ES-I3 (cell line): ENCODE data around the gene CAMTA1.

Experiments used
- H3K36me3 ChIP-seq: 2 replicates; pipeline ENCODE4 v1.6.1; 2013; ENCODE audit warnings: mild to moderate bottlenecking, low read length, control low read depth, moderate library complexity; ENCODE audit not compliant: insufficient read depth
- H3K4me1 ChIP-seq: 2 replicates; pipeline ENCODE4 v1.6.1; 2013; ENCODE audit warnings: mild to moderate bottlenecking, control low read depth, low read length; ENCODE audit not compliant: insufficient read depth
- H3K9ac ChIP-seq: 2 replicates; pipeline ENCODE4 v1.6.1; 2013; ENCODE audit warnings: low read depth, mild to moderate bottlenecking, low read length, moderate library complexity
- H3K9me3 ChIP-seq: 2 replicates; pipeline ENCODE4 v1.6.1; 2013; ENCODE audit warnings: mild to moderate bottlenecking, low read length, moderate library complexity; ENCODE audit not compliant: control insufficient read depth, insufficient read depth

Gene CAMTA1

DNA sequence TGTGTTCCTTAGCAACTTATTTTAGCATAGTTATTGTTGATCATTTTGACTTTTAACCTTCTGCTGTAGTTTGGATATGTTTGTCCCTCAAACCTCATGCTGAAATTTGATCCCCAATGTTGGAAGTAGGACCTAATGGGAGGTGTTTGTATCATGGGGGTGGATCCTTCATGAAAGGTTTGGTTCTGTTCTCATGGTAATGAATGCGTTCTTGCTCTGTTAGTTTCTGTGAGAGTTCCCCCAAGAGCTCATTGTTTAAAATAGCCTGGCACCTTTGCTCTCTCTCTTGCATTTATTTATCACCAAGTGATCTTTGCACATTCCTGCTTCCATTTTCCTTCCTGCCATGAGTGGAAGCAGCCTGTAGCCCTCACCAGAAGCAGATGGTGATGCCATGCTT, 613.7 kb downstream of the CAMTA1 start:
- H3K4me1 ChIP-seq, result peaks cover 10% of the 10 kb centered on the region
- H3K9me3 ChIP-seq, result peaks cover 11% of the 10 kb centered on the region; the same call in 1 of the 2 replicates
- H3K9ac ChIP-seq, result no peak overlapping the region
- H3K36me3 ChIP-seq, result no peaks in the 10 kb centered on the region

DNA sequence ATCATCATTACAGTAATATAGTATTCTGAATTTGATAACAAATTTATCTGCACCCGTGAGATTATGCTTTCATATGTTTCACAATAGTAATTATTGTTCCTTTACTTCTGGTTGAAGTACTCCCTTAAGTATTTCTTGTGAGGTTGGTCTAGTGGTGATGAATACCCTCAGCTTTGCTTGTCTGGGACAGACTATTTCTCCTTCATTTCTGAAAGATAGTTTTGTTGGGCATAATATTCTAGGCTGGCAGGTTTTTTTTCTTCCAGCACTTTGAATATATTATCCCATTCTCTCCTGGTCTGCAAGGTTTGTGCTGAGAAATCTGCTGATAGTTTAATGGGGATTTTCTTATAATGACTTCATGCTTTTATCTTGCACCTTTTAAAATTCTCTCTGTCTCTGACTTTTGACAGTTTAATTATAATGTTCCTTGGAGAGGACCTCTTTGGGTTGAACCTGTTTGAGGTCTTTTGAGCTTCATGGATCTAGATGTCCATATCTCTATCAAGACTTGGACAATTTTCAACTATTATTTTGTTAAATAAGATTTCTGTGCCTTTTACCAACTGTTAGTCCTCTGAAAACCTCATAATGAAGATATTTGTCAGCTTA, 614.4 kb downstream of the CAMTA1 start:
- no peak overlapping the region for H3K9ac ChIP-seq
- peaks cover 11% of the 10 kb centered on the region for H3K4me1 ChIP-seq
- no peaks in the 10 kb centered on the region for H3K36me3 ChIP-seq
- peaks cover 11% of the 10 kb centered on the region; the same call in 1 of the 2 replicates for H3K9me3 ChIP-seq

DNA sequence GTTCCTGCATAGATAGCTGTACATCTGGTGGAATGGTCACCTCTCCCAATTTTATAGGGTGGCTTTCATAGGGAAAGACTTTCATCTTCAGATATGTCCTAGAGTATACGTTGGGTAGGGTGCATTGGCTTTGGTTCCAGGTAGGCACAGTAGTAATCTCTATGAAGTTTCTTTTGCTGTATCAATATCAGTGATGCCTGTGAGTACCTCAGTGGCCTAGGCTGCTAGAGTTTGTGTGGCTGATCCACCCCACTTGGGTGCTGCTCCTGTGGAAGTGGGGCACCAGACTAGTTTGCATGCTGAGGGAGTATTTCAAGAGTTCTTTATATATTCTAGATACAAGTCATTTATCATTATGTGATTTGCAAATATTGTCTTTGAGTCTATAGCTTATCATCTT, 615.3 kb downstream of the CAMTA1 start:
- Histone ChIP-seq H3K36me3 (no peaks in the 10 kb centered on the region), H3K4me1 (peaks cover 15% of the 10 kb centered on the region), H3K9ac (no peak overlapping the region)

DNA sequence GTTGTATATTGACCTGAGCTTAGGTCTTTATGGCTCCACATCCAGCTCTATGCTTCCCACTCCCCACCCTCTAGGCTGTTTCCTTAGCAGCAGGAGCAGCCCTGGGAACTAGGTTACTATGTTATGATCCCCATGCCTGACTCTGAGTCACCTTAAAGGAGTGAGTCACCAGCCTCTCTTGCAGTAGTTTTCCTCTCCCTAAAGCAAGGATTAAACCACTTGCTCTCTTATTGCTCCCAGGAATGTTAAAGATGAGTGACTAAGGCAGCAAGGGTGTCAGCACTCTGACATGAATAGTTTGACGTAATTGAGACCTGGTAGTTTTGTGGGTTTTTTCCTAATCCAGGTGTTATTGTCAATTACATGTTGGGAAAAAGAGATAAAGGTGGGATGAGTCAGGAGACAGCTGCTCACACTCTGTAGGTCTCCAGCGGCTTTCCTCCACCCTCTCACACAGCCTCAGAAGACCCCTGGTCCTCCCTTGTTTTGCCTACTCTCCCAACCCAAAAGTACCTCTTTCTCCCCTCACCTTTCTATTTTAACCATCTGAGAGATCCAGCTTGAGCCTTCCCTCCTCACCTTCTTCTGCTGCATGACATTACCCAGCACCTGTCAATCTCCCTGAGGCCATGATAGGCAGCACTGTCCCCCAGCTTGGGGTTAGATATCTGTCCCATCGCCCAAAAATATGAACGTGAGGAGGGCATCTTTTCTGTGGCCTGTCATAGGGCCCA, 616.7 kb downstream of the CAMTA1 start:
- Histone ChIP-seq H3K9me3 (0 out of 2 replicates have a peak, but pooled peaks cover 7% of the 10 kb centered on the region), H3K36me3 (no peaks in the 10 kb centered on the region), H3K4me1 (peaks cover 19% of the 10 kb centered on the region), H3K9ac (no peak overlapping the region)

More for the DNA sequence above, 615.3 kb downstream of the CAMTA1 start:
- H3K9me3 ChIP-seq, result 0 out of 2 replicates have a peak, but pooled peaks cover 7% of the 10 kb centered on the region

DNA sequence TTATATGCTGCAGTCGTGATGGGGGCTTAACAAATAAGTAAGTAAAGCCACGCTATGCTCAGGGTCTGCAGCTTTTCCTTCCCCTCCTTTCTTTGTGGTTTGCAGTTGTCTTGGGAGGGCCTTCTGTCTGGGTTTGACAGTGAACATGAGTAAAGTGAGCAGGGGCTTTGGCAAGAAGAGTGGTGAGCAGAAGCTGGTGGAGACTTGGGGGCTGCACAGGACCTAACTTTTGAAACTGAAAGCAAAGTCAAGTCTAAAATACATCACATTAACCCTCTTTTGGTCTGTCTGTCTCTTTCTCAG, 617.2 kb downstream of the CAMTA1 start:
- Histone ChIP-seq H3K9me3 (0 out of 2 replicates have a peak, but pooled peaks cover 7% of the 10 kb centered on the region), H3K36me3 (no peaks in the 10 kb centered on the region), H3K9ac (no peak overlapping the region), H3K4me1 (peaks cover 19% of the 10 kb centered on the region)

DNA sequence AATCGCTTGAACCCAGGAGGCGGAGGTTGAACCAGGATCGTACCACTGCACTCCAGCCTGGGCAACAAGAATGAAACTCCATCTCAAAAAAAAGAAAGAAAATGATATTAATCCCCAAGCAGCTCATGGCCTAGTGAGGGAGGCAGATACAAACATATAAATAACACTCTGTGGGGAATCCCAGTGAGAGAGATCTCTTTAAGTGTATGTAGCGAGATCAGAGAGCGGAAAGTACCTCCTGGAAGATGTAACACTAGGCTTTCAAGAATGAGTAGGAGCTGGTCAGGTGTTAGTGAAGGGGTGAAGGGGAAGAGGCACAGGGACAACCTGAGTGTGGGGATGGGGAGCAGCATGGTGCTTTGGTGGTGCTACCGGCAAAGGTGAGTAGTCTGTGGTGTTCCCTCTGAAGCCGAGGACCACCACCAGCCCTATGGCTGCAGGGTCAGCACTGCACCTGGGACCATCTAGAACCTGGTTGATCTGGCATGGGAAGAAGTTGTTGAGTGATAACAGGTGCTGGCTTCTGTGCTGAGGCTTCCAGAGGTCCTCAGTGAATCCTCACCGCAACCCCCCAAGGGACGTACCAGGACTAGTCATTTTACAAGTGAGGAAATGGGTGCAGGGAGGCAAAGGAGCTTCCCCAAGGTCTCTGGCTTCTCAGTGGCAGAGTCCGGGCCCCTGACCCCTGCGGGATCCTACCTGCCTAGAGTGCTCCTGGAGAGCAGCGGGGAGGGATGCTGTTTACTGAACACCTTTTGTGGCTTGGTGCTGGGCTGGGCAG, 618.2 kb downstream of the CAMTA1 start:
- Histone ChIP-seq H3K36me3 (no peaks in the 10 kb centered on the region), H3K9ac (no peak overlapping the region), H3K9me3 (0 out of 2 replicates have a peak, but pooled peaks cover 7% of the 10 kb centered on the region), H3K4me1 (peaks cover 19% of the 10 kb centered on the region)

DNA sequence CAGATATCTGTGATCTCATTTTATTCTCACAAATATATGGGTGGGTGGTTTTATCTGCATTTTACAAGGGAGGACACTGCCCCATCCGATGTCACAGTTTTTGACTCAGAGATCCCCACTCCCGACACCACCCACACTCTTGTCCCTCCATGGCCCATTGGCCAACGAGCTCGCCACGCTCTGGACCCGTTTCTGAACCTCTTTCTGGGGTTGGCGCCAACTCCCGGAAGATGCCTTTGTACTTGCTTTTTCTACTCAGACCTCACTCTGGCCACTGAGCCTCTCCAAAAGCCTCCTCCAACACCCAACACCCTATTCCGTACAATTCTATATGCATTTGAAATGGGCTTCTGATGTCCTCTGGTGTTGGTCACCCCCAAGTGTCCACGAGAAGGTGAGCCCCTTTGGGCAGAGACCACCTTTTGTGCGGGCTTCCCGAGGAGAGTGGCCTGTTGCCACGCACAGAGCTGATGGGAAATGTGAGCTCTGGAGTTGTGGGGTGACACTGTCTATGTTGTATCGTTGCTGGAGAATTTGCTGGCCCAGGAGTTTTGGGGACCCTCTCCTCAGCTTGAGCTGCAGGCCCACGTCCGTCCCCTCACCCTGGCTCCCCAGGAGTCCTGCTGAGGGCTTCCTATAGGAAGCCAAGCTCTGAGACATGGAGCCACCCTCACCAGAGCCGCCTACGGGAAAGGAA, 618.9 kb downstream of the CAMTA1 start:
- peaks cover 19% of the 10 kb centered on the region for H3K4me1 ChIP-seq
- 0 out of 2 replicates have a peak, but pooled peaks cover 7% of the 10 kb centered on the region for H3K9me3 ChIP-seq
- H3K36me3 ChIP-seq, result no peaks in the 10 kb centered on the region
- no peak overlapping the region for H3K9ac ChIP-seq

DNA sequence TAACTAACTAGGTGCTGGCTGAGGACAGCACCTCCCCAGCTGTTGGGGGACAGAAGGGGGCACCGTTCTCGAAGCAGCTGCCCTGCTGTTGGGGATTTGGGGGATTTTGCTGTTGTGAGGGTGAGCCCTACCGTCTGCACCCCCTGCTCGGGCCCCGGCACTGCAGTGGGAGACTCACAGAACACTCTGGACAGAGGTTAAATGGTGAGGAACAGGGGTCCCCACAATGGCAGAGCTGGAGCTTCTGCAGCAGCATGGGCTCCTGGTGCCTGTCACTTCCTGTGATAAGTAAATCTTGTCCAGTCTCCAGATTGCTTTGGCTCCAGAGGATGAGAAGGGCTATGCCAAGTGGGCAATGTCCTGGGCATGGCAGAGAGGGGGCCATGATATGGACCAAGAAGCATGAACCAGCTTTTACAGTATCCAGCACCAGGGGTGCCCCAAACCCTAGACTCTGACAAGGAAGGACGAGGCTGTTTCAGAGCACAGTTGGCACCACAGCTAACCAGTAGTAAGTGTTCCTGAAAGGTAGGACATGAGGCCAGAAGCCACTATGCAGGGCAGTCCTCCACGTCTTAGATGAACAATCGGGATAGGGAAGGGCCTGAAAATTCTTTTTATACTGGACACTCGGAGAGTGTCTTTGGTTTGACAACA, 620.7 kb downstream of the CAMTA1 start:
- H3K9me3 ChIP-seq, result no peaks in the 10 kb centered on the region
- peaks cover 19% of the 10 kb centered on the region for H3K4me1 ChIP-seq
- H3K9ac ChIP-seq, result no peak overlapping the region
- no peaks in the 10 kb centered on the region for H3K36me3 ChIP-seq

DNA sequence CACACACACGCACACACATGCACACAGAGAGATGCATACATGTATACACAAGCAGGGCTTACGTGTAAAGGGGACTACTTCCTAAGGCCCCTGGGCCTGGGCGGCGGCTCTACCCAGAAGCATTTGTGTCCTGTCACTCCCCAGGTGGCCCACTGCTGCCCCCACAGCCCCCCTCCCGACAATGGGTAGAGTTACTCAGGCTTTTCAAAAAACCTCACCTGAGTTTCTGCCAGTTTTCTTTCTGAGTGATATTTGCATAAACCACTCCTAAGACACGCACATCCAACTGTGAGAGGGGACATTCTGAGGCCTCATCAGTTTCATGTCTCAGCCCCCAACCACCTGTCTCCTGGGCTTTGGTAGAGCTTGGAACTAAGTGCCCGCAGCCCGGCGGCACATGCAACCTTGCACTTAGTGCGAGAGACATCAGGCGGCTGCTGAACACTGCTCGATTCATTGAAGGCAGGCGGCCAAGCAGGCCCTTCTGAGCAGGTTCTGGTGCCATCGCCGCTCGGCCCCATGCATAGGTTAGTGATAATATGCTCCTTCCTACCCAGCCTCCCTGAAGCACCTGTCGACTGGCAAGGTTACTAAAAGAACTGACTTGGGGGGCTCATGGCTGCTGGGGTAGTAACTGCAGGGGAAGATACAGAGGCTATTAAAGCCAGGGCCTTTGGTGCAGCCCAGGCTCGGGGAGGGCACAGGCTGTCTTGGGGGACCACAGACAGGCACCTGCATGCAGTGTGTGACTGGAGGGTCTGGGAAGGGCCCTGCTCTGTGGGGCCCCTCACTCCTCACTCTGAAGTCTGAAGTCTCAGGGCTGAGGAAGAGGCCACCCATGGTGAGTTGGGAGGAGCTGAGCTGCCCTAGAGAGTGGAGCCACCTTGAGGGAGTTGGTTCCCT, 621.6 kb downstream of the CAMTA1 start:
- H3K9me3 ChIP-seq, result no peaks in the 10 kb centered on the region
- H3K4me1 ChIP-seq, result peaks cover 18% of the 10 kb centered on the region
- H3K9ac ChIP-seq, result no peak overlapping the region
- H3K36me3 ChIP-seq, result no peaks in the 10 kb centered on the region

DNA sequence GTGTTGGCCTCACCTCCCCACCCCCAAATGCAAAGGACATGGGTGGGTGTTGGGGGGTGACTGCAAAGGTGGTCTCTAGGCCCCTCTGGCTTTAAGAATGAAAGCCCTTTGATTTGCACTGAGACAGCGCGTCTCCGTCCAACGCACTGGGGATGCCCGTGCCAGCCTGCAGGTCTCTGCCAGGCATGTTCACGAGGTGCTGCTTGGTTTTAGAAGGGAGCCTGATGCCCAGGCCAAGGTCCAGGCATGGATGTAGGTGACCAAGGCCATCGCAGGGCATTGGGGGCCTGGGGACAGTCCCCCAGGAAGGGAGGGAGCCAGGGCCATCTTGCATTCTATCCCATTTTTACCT, 622.3 kb downstream of the CAMTA1 start:
- Histone ChIP-seq H3K9me3 (no peaks in the 10 kb centered on the region), H3K9ac (no peak overlapping the region), H3K36me3 (no peaks in the 10 kb centered on the region), H3K4me1 (peaks cover 12% of the 10 kb centered on the region)

DNA sequence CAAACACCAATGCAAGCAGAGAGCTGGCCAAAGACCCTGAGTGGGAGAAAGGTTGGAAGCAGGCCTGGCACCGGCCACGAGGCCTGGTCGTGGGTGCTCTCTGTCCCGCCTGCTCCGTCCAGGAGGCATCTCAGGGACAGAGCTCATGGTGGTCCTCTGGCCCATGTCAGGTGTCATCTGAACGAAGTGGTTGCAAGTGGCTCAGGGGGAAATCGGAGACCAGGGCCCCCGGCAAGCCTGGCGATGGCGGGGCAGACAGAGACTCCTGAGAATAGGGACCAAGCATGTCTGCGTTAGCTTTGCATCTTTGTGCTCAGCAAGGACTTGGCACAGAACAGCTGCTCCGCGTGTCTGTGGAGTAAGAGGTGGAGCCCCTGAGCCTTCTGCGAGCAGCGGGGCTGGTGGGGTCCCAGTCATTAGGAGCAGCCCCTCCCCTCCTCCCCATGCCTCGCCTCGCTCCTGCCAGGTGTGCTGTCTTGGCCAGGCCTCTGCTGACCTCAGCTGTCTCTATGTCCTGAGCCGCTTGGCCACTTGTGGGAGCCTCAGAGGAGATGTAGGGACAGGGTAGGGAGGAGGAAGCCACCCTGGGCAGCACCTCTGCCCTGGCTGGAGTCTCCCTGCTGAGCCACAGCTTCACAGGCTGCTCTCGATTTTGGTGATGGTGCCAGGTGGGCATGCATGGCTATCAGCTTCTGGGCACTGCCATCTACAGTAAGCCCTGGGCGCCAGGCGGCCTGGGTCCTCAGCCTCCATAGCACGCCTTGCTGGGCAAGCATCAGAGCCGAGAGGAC, 622.9 kb downstream of the CAMTA1 start:
- Histone ChIP-seq H3K9me3 (no peaks in the 10 kb centered on the region), H3K4me1 (peaks cover 9% of the 10 kb centered on the region; the same call in 1 of the 2 replicates), H3K36me3 (no peaks in the 10 kb centered on the region), H3K9ac (no peak overlapping the region)

DNA sequence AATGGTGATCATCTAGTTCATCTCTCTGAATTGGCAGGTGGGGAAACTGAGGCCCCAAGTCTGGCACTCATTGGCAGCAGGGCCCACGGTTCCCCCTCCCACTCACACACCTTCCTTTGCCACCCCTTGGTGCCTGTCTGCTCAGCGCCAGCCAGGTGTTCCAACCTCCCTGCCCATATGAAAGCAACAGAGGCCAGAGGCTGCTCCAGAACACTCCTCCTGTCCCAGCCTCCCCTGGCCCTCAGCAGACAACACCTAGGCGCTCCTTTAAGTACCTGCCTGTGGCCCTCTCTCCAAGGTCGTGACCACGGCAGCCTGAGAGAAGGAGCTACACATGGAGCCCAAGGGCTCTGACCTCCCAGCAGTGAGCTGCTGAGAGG, 623.5 kb downstream of the CAMTA1 start:
- Histone ChIP-seq H3K9me3 (no peaks in the 10 kb centered on the region), H3K4me1 (peaks cover 9% of the 10 kb centered on the region; the same call in 1 of the 2 replicates), H3K36me3 (no peaks in the 10 kb centered on the region), H3K9ac (no peak overlapping the region)
